DMS53 treated with DMSO at 0.1 percent for 48 hours (cell line): ENCODE data around the gene ZFPL1.

ENCODE experiments used
- DNase-seq: peaks from one replicate; lab custom pipeline; 2025; ENCODE audit not compliant: unreplicated experiment; lab: John Stamatoyannopoulos, UW

ZFPL1 gene

GRCh38 chr11:65126624-65127274, 42.7 kb downstream of the ZFPL1 start:
- no peak for DNase-seq

GRCh38 chr11:65127473-65128181, 43.6 kb downstream of the ZFPL1 start:
- no peak for DNase-seq

GRCh38 chr11:65128182-65129145, 44.4 kb downstream of the ZFPL1 start:
- no peak for DNase-seq

GRCh38 chr11:65129649-65130441, 45.8 kb downstream of the ZFPL1 start:
- DNase-seq, result no peak

GRCh38 chr11:65130631-65131416, 46.8 kb downstream of the ZFPL1 start:
- no peak for DNase-seq

DNA sequence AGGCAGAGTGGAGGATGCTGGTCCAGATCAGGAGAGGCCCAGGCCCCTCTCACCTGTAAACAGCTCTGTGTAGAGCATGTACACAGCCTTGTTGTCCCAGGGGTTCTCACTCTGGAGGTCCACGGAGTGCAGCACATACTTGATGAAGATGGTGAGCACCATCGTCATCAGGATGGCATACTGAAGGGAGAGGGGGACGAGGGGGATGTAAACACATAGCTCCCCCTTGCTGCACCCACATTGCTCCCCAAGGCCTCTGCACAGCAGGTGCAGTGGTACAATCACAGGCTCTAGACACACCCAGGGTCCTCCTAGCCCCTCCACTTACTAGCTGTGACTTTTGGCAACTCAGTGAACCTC, 47.4 kb downstream of the ZFPL1 start:
- no peak for DNase-seq

GRCh38 chr11:65131895-65132237, 47.8 kb downstream of the ZFPL1 start:
- DNase-seq, result no peak

DNA sequence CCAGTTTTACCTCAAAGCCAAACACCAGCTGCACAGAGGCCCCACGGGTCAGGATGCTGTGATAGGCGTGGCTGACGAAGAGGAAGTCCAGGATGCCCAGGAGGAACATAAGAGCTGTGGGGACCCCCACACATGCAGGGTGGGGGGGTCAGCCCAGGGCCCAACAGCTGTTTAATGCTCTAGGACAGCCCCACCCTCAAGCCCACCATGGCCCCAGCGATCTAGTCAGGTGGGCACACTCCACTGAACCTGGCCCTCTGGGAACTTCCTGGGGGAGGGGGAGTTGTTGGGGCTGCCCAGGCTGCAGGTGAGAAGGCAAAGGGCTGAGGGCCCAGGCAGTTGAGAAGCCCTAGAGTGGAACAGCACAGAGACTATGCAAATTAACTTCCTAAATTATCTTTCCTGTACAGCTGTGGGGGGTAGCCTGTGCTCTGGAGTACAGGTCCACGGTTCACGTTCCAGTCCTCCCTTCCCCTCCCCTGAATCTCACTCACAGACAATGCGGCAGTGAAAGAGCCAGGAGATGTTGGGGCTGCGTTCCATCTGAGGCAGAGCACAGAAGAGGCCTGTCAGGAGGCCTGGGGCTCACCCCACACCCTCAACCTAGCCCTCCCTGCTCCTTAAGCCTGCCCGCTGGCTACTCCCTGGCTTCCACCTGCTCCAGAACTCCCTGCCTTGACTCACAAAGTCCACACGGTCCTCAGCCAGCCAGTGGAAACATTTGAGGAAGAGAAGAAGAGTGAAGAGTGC, 48.4 kb downstream of the ZFPL1 start:
- no peak for DNase-seq

DNA sequence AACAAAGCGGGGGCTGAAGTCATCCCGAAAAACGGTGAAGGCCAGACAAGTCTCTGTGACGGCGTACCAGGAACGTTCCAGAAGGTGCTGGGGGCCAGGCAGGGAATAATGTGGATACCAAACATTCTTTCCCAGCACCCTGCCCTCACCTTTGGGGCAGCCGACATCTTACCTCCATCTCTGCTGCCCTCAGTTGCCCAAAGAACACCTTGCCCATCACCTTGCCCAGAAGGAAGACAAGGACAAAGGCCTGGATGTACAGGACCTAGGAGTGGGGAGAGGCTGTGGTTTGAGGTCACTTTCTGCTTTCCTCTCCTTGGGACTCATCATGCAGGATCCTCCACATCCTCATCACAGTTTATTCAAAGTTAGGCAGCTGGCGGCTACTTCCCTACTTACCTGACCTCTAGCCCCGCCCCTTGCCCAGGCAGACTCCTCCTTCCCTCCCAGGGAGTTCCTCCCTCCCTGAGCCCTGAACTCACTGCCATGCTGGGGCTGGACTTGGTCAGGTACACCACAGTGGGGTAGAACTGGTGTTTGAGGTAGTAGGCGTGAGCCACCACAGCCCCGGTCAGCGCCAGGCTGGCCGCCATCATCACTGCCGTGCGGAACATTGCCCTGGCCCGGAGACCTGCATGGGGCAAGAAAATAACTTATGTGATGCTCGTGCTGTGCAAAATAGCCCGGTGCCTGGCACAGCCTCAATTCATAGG, 49.1 kb downstream of the ZFPL1 start:
- DNase-seq, result peak; percentile 41

DNA sequence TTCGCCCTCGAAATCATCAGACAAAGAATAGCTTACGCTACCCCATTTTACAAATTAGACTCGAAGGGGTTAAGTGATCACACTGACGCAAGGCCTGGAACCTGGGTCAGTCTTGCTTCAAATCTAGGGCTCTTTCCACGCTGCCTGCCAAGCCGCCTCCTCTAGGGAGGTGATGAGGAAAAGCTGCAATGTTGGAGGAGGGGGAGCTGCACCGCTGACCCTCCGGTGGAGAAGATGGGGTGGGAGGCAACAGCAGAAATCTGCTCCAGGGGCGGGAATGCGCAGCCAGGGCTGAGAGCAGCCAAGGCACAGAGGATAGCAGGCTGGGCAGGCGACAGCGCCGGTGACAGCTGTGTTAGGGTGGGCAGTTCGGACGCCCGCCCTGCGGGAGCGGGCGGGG, 49.7 kb downstream of the ZFPL1 start:
- peak; percentile 9 for DNase-seq

DNA sequence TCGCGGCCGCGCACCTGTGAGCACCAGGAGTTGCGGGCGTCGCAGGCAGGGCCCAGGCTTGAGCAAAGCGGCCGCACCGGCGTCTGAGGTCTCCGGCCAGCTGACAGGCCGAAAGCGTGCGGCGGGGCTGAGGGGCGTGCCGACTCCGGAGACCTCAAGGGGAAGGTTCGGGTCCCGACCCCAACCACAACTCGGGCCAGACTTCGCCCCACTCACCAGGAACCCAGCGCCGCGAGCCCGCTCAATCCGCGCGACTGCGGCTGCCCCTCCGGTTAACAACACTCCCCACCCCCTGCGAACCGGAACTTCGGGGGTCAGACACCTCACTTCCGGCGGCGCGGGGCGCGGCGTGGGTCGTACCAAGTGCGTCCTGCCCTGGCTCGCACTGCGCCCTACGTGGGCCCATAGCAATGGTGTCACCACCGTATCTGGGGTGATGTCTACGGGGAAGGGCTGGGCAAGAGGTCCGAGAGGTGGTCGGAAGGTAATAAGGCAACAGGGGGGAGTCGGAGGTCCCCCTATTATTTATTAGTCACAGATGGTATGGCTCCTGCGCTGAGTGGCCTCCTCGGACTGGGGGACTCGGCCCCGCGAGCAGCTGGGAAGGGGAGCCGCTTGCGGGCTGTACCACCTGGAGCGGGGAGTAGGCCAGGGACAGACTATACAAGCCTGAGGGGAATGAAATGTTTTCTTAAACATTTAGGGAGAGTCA, 50.4 kb downstream of the ZFPL1 start, which contains the start of gene SYVN1:
SYVN1 (minus strand) TSS at position 280 of the 712 bp plus-strand sequence. CDS start 918 bp downstream, outside the sequence.
- peak; percentile 93 for DNase-seq

GRCh38 chr11:65134952-65135632, 51.1 kb downstream of the ZFPL1 start:
- DNase-seq, result peak; percentile 97

DNA sequence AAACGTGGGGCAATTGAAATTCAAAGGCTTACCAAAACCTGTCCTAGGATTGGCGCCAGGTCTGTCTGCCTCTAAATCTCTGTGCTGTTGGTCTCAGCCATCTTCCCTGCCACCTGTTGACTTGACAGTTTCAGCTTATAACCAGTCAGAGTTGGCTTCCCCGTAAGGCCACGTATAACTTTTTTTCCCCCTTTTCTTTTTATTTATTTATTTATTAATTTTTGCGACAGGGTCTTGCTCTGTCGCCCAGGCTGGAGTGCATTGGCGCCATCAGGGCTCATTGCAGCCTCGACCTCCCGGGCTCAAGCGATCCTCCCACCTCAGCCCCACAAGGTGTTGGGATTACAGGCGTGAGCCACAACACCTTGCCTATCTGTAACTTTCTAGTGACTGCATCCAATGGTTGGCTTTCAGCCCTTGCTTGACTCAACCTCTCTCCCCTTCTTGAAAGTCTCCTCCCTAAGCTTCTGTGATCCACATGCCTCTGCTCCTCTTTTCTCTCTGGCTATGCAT, 51.7 kb downstream of the ZFPL1 start:
- no peak for DNase-seq

DNA sequence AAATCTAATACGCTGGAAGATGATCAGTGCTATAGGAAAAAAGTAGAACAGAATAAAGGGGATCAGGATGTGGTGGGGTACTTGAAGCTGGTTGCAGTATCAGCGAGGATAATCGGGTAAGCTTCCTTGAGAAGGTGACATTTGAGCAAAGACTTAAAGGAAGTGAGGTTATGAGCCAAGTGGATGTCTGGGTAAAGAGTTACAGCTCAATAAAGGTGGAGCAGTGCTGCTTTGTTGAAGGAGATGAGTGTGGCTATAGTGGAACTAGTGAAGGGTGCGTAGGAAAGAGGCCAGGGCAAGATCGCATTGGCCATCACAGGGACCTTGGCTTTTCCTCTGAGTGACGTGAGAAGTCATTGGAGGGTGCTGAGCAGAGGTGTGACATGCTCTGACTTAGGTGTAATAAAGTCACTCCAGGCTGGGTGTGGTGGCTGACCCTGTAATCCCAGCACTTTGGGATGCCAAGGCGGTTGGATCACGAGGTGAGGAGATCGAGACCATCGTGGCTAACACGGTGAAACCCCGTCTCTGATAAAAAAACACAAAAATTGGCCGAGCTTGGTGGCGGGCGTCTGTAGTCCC, 52.6 kb downstream of the ZFPL1 start:
- DNase-seq, result no peak
